OCI-LY1 (cell line): ENCODE results near the gene KAT7.

Experiments
- H2AFZ ChIP-seq: fragments of 200-600 bp; sonication (generic), shearing (Covaris generic); 2 replicates; pipeline ENCODE4 v1.6.0; 2014; ENCODE audit warnings: antibody characterized with exemption, mild to moderate bottlenecking, low read length
- H3F3A ChIP-seq: fragments of 200-600 bp; sonication (generic), shearing (Covaris generic); 2 replicates; pipeline ENCODE4 v1.6.0; 2014; ENCODE audit warnings: mild to moderate bottlenecking, antibody characterized with exemption, low read length, moderate library complexity; ENCODE audit not compliant: insufficient read depth
- H3K27ac ChIP-seq: fragments of 200-600 bp; sonication (generic); 2 replicates; pipeline ENCODE4 v1.5.1; 2014; ENCODE audit warnings: low read length, mixed run types, mild to moderate bottlenecking, low read depth; ENCODE audit not compliant: poor library complexity, severe bottlenecking
- H3K27me3 ChIP-seq: fragments of 200-600 bp; sonication (generic); 2 replicates; pipeline ENCODE4 v1.6.0; 2014; ENCODE audit warnings: antibody characterized with exemption, mild to moderate bottlenecking, low read length, moderate library complexity; ENCODE audit not compliant: insufficient read depth
- H3K36me3 ChIP-seq: fragments of 200-600 bp; sonication (generic); 2 replicates; pipeline ENCODE4 v1.6.1; 2014; ENCODE audit warnings: mild to moderate bottlenecking, antibody characterized with exemption, low read length, moderate library complexity, mixed read lengths; ENCODE audit not compliant: insufficient read depth
- H3K4me1 ChIP-seq: fragments of 200-600 bp; sonication (generic); 2 replicates; pipeline ENCODE4 v1.5.1; 2014; ENCODE audit warnings: mild to moderate bottlenecking, low read length, moderate library complexity; ENCODE audit not compliant: insufficient read depth, severe bottlenecking
- H3K4me2 ChIP-seq: fragments of 200-600 bp; sonication (generic), shearing (Covaris generic); 2 replicates; pipeline ENCODE4 v1.6.1; 2014; ENCODE audit warnings: low read length
- H3K4me3 ChIP-seq: fragments of 200-600 bp; sonication (generic); 2 replicates; pipeline ENCODE4 v1.5.1; 2014; ENCODE audit warnings: low read length, low read depth, mild to moderate bottlenecking, mixed read lengths; ENCODE audit not compliant: poor library complexity, severe bottlenecking
- H3K79me2 ChIP-seq: fragments of 200-600 bp; shearing (Covaris generic); 2 replicates; pipeline ENCODE4 v1.6.1; 2016; ENCODE audit warnings: mixed run types, low read length, mixed read lengths; ENCODE audit not compliant: insufficient read depth
- H3K9ac ChIP-seq: fragments of 200-600 bp; sonication (generic), shearing (Covaris generic); 2 replicates; pipeline ENCODE4 v1.6.1; 2014; ENCODE audit warnings: mild to moderate bottlenecking, low read length, mixed read lengths
- H3K9me2 ChIP-seq: fragments of 200-600 bp; sonication (generic), shearing (Covaris generic); 2 replicates; pipeline ENCODE4 v1.6.1; 2014; ENCODE audit warnings: low read depth, mild to moderate bottlenecking, low read length, mixed read lengths
- H3K9me3 ChIP-seq: fragments of 200-600 bp; shearing (Covaris generic); 2 replicates; pipeline ENCODE4 v1.6.1; 2014; ENCODE audit warnings: low read length, mixed read lengths
- H4K20me1 ChIP-seq: fragments of 200-600 bp; sonication (generic), shearing (Covaris generic); 2 replicates; pipeline ENCODE4 v1.6.0; 2016; ENCODE audit warnings: mild to moderate bottlenecking, low read length; ENCODE audit not compliant: insufficient read depth
- EZH2 ChIP-seq: fragments of 200-600 bp; sonication (generic), shearing (Covaris generic); IDR thresholded peaks from 2 replicates; pipeline ENCODE4 v1.8.0; 2017; ENCODE audit warnings: borderline replicate concordance, mixed run types, mild to moderate bottlenecking, antibody characterized with exemption, low read length, moderate library complexity, mixed read lengths
- TF ChIP-seq, protein P1 (sequence below): fragments of 200-600 bp; sonication (generic), shearing (Covaris generic); IDR thresholded peaks from 2 replicates; pipeline ENCODE4 v1.5.1; 2017; ENCODE audit warnings: mild to moderate bottlenecking, antibody characterized with exemption, low read length, moderate library complexity, mixed read lengths

Gene KAT7

DNA sequence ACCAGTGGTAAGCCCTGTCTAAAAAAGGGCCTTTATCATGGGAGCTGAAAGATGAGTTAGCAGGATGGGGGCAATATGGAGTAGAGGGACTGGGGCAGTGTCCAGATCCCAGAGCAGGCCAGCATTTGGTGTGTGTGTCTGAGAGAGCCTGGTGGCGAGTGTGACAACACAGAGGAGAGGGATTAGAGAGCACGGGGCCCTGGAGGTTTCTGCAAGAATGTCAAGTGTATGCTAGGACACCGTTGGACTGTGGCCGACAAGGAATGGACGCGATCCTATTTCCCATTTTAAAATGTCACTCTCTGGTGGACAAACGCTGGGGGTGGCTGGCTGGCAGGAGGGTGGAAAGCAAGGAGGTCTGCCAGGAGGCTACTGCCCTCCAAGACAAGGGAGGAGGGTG is 47.0 kb downstream of the KAT7 start:
- Histone ChIP-seq H3K27ac (no peak overlapping the region), H3K9ac (no peak overlapping the region), H3K36me3 (peaks cover 26% of the 10 kb centered on the region), H3F3A (no peaks in the 10 kb centered on the region), H2AFZ (no peak overlapping the region), H3K9me3 (no peaks in the 10 kb centered on the region), H3K27me3 (no peaks in the 10 kb centered on the region), H3K4me2 (no peak overlapping the region), H3K9me2 (no peaks in the 10 kb centered on the region), H3K4me3 (no peak overlapping the region), H3K79me2 (no peaks in the 10 kb centered on the region), H4K20me1 (no peaks in the 10 kb centered on the region), H3K4me1 (no peaks in the 10 kb centered on the region)
- no peak for TF ChIP-seq EZH2
- TF ChIP-seq, protein P1, sequence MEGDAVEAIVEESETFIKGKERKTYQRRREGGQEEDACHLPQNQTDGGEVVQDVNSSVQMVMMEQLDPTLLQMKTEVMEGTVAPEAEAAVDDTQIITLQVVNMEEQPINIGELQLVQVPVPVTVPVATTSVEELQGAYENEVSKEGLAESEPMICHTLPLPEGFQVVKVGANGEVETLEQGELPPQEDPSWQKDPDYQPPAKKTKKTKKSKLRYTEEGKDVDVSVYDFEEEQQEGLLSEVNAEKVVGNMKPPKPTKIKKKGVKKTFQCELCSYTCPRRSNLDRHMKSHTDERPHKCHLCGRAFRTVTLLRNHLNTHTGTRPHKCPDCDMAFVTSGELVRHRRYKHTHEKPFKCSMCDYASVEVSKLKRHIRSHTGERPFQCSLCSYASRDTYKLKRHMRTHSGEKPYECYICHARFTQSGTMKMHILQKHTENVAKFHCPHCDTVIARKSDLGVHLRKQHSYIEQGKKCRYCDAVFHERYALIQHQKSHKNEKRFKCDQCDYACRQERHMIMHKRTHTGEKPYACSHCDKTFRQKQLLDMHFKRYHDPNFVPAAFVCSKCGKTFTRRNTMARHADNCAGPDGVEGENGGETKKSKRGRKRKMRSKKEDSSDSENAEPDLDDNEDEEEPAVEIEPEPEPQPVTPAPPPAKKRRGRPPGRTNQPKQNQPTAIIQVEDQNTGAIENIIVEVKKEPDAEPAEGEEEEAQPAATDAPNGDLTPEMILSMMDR, result no peak

DNA sequence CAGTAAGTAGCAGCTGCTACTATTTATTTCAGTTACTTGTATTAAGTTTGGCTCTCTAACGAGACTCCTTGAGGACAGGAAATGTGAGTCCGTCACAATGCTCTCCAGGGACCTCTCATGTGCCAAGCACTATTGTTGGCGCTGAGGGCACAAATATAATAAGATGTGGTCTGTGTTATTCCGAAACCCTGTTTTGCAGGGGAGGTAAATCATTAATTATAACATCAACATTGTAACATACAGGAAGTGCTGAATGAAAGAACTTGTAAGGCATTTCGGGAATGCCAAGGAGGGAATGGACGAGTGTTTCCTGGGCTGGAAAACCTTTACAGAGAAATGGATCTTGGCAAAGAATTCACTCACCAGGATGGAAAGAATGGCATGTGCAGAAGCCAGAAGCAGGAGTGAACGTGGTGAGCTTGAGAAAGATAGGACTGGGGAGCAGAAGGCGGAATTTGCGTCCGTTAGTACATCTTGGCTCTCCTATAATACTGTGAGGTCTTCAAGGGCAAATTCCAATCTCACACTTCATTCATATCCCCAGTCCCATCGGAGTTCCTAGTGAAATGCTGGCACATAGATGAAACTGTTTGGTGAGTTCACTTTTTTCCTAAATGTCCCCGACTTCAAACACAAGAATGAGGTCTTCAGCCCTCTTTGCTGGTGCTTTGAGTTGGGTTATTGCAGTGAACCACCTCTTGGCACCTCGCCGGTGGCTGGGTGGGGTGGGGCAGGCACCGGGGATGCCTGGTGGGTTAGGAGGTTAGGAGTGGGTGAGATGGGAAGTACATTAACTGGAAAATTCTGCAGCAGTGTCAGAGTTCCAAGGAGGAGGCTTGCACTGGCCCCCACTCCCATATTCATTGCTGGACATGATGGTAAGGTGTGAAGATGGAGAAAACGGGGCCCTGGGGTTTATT is 47.9 kb downstream of the KAT7 start:
- TF ChIP-seq, protein P1, result no peak
- no peak for TF ChIP-seq EZH2
- H3K27ac ChIP-seq, result no peak overlapping the region
- H3K4me2 ChIP-seq, result no peak overlapping the region

DNA sequence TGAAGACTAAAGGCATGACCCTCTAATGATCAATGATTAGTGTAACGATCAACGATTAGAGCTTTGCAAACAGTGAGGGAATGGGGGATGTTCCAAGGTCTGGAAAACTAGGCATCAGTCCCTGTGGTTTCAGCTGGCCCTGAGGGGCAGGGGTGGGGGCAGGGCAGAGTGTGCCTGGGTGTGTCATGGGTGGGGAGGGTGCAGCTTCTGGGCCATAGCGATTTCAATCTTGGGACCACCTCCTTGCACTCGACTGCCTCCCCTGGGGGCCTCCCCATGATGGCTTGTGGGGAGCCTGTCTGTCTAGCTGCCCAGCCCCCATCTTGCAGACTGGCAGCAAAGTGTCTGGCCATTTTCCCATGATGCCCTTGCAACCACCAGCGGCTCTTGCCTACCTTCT is 51.0 kb downstream of the KAT7 start:
- Histone ChIP-seq H3K9ac (no peak overlapping the region), H3K79me2 (no peaks in the 10 kb centered on the region), H2AFZ (no peak overlapping the region), H3K4me3 (no peak overlapping the region), H3K4me1 (no peaks in the 10 kb centered on the region), H3F3A (no peaks in the 10 kb centered on the region), H3K4me2 (no peak overlapping the region), H3K9me2 (no peaks in the 10 kb centered on the region), H3K27ac (no peak overlapping the region), H4K20me1 (no peaks in the 10 kb centered on the region), H3K9me3 (no peaks in the 10 kb centered on the region), H3K27me3 (no peaks in the 10 kb centered on the region), H3K36me3 (peaks cover 1% of the 10 kb centered on the region)
- TF ChIP-seq EZH2, result no peak
- TF ChIP-seq, protein P1, result no peak

More for the DNA sequence above, 47.9 kb downstream of the KAT7 start:
- H3K79me2 ChIP-seq, result no peaks in the 10 kb centered on the region
- H3K4me3 ChIP-seq, result no peak overlapping the region
- H3K27me3 ChIP-seq, result no peaks in the 10 kb centered on the region
- H3K9me2 ChIP-seq, result no peaks in the 10 kb centered on the region
- no peak overlapping the region for H3K9ac ChIP-seq
- no peak overlapping the region for H2AFZ ChIP-seq
- H3K4me1 ChIP-seq, result no peaks in the 10 kb centered on the region
- no peaks in the 10 kb centered on the region for H3F3A ChIP-seq
- H4K20me1 ChIP-seq, result no peaks in the 10 kb centered on the region
- H3K9me3 ChIP-seq, result no peaks in the 10 kb centered on the region
- peaks cover 24% of the 10 kb centered on the region for H3K36me3 ChIP-seq
